Skeletal muscle cell (primary cell): ENCODE measurements around the gene TCERG1L.
"Not testable (repeated sequence)": the region's sequence is repeated elsewhere in the genome, so short reads cannot be mapped to it uniquely, and the experiment has no call there.

Source experiments
- DNase-seq: peaks from one replicate; pipeline ENCODE4 v3.0.0-alpha.2; 2010; ENCODE audit warnings: low read depth
- H3K4me3 ChIP-seq: 2 replicates; pipeline ENCODE4 v1.5.1; 2011; ENCODE audit warnings: low read depth, mild to moderate bottlenecking, control low read depth, low read length, moderate library complexity

Gene TCERG1L

DNA sequence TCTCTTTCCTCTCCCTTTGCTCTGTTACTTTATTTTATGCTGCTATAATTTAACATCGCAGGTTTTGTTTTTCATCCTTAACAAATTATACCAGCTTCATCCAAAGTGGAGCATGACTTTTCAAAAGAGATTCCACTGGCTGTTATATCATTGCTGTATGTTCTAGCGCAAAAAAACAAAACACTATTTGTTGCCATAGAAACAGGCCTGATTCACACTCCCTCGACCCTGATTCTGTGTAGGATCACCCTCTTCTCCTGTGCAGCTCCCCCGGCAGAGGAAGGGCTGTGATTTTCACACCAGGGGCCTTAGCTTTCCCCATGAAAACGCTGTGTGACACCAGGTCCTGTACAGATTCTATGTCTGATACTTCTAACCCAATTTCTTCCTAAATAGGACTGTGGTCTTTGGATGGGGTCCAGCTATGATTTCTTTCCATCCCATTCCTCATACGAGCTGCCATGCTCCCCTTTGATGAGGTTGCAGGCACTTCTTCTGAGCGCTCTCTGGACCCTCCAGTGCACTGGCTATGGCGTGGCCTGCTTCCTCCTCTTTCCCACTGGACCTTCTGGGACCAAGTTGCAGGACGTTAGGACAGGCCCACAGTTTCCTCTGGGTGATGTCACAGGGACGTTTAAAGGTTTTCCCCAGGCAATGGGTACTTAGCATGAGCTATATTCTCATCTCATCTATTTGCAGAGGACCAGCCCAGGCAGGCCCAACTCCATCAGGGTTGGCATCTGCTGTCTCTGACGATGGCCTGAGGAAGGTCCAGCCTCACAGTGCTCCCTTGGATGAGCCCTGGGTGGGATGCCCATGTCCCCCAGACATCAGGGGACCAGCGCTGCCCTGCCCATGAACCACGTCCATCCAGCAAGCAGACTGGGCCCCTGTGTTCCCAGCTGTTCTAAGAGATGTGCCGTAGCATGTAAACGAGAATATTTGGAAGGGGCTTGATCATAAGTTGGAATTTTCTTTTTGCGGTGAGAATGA is 210.8 kb downstream of the TCERG1L start:
- not testable (repeated sequence) for H3K4me3 ChIP-seq, DNase-seq

DNA sequence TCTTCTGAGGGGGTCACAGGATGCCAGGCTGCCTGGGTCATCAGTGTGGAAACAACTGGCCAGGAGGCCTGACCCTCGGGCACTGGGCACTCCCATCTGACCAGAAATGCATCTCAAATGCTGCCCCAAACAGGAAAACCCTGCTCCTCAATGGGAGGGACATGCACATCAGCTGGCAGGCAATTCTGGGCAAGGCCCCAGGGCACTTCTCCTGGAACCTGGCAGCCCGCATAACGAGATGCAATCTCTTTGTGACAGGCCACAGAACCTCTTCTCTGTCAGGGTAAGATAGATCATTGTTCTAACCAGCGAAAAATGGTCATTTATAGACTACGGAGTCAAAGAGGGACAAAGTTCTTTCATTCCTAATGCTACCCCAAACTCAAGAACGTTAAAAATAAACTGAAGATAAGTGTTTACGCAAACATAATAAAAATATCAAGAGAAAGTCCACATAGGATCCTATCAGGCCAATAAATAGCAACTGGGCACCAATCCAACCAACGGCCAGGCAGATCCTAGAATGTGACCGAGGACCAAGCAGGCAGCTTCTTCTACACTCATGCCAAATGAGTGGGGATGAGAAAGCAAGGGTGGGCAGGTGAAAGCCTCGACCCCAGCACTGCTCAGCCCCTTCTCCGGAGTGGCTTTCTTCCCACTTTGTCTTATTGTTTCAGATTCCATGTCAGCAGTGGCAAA is 212.3 kb downstream of the TCERG1L start:
- no peak for DNase-seq
- H3K4me3 ChIP-seq = no peak overlapping the region

- H3K4me3 ChIP-seq = no peak overlapping the region
- no peak for DNase-seq
Observed at GRCh38 chr10:131098416-131098952, 213.0 kb downstream of the TCERG1L start.

DNA sequence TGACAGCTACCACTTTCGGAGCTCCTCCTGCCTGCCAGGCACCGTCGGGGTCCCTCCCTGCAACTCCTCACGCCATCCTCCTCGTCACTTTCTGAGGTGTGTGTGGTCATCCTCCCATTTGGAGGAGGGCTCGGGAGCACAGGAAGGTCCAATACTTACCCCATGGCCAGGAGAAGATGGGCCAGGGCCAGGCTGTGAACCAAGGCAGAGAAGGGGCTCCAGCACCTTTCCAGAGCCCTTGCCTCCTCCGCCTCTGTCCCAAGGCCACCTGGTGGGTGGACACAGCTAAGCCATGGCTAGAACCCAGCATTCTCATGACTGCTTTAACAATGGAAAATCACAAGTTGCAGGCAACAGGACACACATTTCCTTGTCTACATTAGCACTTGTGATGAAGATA is 215.5 kb downstream of the TCERG1L start:
- no peak overlapping the region for H3K4me3 ChIP-seq
- no peak for DNase-seq

DNA sequence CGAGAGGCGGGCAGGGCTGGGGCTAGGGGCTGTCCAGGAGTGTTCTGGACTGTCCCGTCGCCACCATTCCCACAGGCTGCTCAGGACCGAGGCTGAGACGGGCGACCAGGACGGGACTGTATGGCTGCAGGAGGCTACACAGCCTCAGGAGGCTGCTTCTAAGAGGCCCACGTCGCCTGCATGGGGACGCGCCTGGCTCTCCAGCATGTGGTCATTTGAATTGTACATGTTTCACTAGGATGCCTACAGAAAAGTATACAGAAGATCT is 216.3 kb downstream of the TCERG1L start:
- H3K4me3 ChIP-seq = no peak overlapping the region
- DNase-seq = no peak

GRCh38 chr10:131094527-131095312 is 216.8 kb downstream of the TCERG1L start:
- H3K4me3 ChIP-seq = no peak overlapping the region
- no peak for DNase-seq

DNA sequence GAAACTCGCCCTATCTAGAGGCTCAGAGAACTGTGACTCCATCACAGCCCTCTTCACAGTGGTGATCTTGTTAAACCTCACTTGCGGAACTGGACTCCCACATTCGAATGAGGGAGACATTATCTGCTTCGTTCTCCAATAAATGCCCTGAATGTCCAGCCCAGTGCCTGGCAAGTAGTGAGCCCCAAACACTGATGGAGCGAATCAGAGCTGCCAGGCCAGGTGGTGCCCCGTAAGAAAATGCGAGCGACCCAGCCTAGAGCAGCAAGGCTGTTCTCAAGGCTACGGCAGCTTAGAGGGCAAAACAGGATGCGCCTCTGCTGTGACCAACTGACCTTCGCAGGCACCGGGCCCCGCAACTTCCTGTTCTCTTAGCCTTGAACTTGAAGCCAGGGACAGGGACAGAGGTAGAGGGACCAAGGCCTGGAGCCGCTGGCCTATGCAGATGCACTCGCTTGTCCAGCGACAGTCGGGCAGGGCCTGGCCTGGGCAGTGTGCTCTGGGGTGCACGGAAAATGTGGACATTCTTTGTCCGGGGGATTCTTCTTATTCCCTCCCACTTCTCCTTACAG is 217.6 kb downstream of the TCERG1L start:
- DNase-seq = no peak

GRCh38 chr10:131093346-131093745 is 218.2 kb downstream of the TCERG1L start:
- H3K4me3 ChIP-seq = no peak overlapping the region
- DNase-seq = no peak

More for the DNA sequence above, 217.6 kb downstream of the TCERG1L start:
- H3K4me3 ChIP-seq = no peak overlapping the region

DNA sequence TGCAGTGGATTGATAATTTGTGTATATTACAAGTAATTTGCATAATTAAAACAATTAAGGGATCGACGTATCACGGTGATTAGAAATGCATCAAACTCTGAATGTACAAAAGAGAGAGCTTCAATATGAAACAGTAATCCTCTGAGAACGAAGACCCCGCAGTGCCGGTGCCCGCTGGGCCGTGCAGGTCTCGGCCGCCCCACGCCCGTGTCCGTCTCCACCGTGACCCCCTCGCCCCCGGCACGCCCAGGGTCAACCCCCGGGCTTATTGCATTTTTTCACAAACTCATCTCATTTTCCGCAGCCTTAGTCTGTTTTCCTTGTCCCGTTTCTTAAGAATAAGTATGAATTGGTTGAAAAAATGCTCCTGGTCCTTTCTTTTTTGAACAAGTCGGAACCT is 218.6 kb downstream of the TCERG1L start:
- DNase-seq = no peak
- H3K4me3 ChIP-seq = no peak overlapping the region

- no peak overlapping the region for H3K4me3 ChIP-seq
- no peak for DNase-seq
Observed at GRCh38 chr10:131092386-131092785, 219.1 kb downstream of the TCERG1L start.

DNA sequence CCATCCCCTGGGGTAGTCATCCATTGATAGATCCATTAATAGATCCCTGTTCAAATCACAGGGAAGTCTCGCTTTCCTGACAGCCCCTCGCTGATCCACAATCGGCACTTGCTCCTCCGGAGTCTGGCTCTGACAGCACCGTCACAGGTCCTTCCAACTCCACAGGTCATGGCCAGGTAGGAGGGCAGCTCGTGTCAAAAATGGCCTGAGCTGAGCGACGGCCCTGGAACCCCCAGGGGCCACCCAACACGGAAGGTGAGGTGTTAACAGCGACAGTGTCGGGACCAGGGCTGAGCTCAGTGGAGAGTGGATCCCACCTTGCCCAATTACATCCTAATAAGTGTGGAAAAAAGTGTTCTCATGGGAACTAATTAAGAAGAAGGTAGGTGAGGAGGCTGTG is 219.8 kb downstream of the TCERG1L start:
- DNase-seq = no peak
- H3K4me3 ChIP-seq = no peak overlapping the region

DNA sequence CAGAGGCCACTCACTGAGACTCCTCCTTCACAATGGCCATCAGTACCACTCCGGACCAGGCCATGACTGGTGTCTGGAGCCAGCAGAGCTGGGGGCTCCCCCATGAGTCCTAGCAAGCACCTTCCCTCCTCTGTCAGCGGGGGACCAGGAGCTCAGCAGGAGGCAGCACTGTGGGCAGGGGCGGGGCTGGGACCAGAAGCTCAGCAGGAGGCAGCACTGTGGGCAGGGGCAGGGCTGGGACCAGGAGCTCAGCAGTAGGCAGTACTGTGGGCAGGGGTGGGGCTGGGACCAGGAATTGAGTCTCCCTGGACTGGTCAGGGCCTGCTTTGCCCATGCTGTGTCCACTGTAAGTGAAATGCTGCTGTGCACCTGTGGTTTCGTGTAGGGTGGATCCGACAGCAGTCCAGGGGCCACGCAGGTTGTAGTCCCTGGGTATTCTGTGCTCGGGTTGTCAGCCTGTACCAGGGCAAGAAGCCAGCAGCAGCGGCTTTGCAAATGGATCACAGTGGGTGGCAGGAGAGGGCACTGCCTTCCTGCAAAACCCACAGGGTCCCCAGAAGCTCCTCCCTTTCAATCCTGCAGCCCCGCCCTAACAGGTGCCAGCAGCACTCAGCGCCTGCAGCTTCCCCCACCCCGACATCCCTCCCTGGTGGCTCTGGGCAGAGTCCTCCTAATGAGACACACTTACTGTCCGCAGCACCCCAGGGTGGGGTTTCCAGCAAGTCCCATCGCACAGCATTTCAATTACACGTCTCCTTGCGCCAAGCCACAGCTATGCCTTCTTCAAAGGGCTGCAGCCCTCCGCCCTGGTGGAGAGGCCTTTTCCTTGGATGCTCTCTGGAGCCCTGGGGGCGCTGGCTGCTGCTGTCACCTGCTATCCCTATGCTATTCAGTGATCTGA is 220.5 kb downstream of the TCERG1L start:
- no peak for DNase-seq
- no peak overlapping the region for H3K4me3 ChIP-seq

DNA sequence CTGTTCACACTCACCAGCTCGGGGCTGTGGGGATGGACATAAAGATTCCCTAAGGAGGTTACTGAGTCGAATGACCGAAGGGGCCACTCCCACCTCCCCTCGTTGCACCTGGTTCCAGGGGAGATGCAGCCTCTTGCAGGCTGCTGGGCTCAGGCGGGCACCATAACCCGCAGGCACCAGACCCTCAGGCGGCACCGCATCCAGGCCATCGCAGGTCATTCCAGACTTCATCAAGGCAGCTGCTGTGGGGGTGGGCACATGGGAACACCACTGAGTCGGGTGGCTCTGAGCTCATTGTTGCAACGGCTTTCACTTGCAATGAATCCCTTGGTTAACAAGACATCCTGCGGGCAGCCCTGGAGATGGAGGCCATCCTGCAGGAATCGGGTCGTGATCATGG is 221.7 kb downstream of the TCERG1L start:
- DNase-seq = no peak
- H3K4me3 ChIP-seq = no peak overlapping the region

- H3K4me3 ChIP-seq = no peak overlapping the region
Observed at GRCh38 chr10:131089150-131089549, 222.4 kb downstream of the TCERG1L start.

GRCh38 chr10:131088619-131089018 is 222.9 kb downstream of the TCERG1L start:
- DNase-seq = no peak

More at GRCh38 chr10:131089150-131089549, 222.4 kb downstream of the TCERG1L start:
- no peak for DNase-seq

GRCh38 chr10:131087464-131088215 is 223.9 kb downstream of the TCERG1L start:
- H3K4me3 ChIP-seq = no peak overlapping the region
- DNase-seq = no peak

More at GRCh38 chr10:131088619-131089018, 222.9 kb downstream of the TCERG1L start:
- H3K4me3 ChIP-seq = no peak overlapping the region

DNA sequence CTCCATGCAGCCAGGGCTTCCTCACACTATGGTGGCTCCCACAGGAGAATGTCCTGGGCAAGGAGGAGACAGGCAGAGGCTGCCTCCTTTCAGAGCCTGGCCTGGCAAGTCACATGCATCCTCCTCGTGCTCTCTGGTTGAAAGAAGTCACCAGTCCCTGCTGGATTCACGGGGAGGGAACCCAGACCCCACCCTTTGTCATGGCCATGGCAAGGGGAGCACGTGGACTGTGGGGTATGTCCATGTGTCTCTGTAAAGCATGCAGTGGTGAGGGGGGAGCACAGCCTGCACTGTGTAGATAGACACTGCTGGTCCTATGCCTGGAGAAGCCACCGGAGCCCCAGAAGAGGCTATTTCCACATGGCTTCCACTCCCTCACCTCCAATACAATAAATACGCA is 225.0 kb downstream of the TCERG1L start:
- no peak overlapping the region for H3K4me3 ChIP-seq
- DNase-seq = no peak

DNA sequence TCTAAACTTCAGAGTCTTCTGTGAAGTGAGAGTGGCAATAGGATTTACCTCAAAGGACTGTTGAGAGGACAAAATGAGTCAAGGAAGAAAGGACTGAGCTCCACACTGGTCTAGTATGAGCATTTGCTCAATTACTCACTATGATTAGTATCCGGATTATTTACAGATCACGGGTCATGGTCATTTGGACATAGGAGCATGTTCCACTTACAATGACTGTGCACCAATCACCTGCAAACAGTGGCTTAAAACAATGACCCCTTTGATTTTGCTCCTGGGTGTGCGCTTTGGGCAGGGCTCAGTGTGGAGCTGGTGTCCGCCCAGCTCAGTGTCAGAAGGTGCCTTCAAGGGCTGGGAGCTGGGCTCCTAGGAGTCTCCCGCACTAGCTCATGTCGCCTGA is 225.4 kb downstream of the TCERG1L start:
- no peak overlapping the region for H3K4me3 ChIP-seq
- DNase-seq = no peak
